GM21528 (cell line): ENCODE data around the gene PRDM1.

Experiments used
- ATAC-seq: cut with Tn5 transposase; IDR thresholded peaks from one replicate; pipeline ENCODE4 v1.9.1; 2021; ENCODE audit warnings: mild to moderate bottlenecking, moderate library complexity; ENCODE audit not compliant: unreplicated experiment, low FRiP score

PRDM1 gene

DNA sequence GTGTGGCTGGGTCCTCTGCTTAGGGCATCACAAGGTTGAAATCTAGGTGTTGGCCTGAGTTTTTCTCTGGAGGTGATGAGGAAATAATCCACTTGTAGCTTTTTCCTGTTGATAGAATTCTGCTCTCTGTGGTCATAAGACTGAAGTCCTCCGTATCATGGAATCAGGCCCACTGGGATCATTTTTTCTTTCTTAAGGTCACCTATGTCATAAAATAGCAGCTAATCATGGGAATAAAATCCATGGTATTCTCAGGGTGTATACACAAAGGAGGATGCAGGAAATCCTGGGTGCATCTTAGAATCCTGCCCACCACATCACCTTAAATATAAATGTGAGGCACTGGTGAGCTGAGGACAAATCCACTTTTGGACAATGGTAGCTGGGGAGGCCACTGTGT lies 72.7 kb downstream of the PRDM1 start:
- no peak for ATAC-seq
